Trophoblast cell (in vitro differentiated cells and primary cell): Measurements from ENCODE around the gene SLC41A1.

ENCODE experiments used
- DNase-seq, 2 donors: peaks; one replicate each; pipeline ENCODE4 v3.0.0-alpha.2; 2016
- H2AFZ ChIP-seq: 2 replicates; pipeline ENCODE4 v1.6.1; 2013; ENCODE audit warnings: low read length, moderate library complexity, mild to moderate bottlenecking; ENCODE audit not compliant: insufficient read depth, poor library complexity
- H2AK5ac ChIP-seq: 2 replicates; pipeline ENCODE4 v1.6.1; 2013; ENCODE audit warnings: mild to moderate bottlenecking, low read length
- H2BK120ac ChIP-seq: 2 replicates; pipeline ENCODE4 v1.6.1; 2013; ENCODE audit warnings: low read length, mild to moderate bottlenecking, moderate library complexity; ENCODE audit not compliant: insufficient read depth, poor library complexity
- H2BK12ac ChIP-seq: 2 replicates; pipeline ENCODE4 v1.6.1; 2013; ENCODE audit warnings: mild to moderate bottlenecking, low read length, moderate library complexity
- H2BK5ac ChIP-seq: 2 replicates; pipeline ENCODE4 v1.6.1; 2013; ENCODE audit warnings: low read length, low read depth, moderate library complexity, mild to moderate bottlenecking; ENCODE audit not compliant: poor library complexity
- H3K14ac ChIP-seq: 2 replicates; pipeline ENCODE4 v1.6.1; 2013; ENCODE audit warnings: mild to moderate bottlenecking, low read length
- H3K18ac ChIP-seq: 2 replicates; pipeline ENCODE4 v1.6.1; 2013; ENCODE audit warnings: mild to moderate bottlenecking, low read length
- H3K23ac ChIP-seq: 2 replicates; pipeline ENCODE4 v1.6.1; 2013; ENCODE audit warnings: low read length
- H3K27ac ChIP-seq: 2 replicates; pipeline ENCODE4 v1.5.1; 2013; ENCODE audit warnings: low read depth, mild to moderate bottlenecking, inconsistent platforms, low read length, moderate library complexity
- H3K27me3 ChIP-seq: 2 replicates; pipeline ENCODE4 v1.6.1; 2013; ENCODE audit warnings: inconsistent platforms, mild to moderate bottlenecking, low read length, moderate library complexity; ENCODE audit not compliant: insufficient read depth
- H3K36me3 ChIP-seq, 2 experiments: 1 replicate in 1 of 2; 2 replicates in 1 of 2; pipeline ENCODE4 v1.6.1; 2013; ENCODE audit warnings: low read length in 2 of 2, mild to moderate bottlenecking in 2 of 2, moderate library complexity in 1 of 2; ENCODE audit not compliant: insufficient read depth in 2 of 2, control insufficient read depth in 1 of 2
- H3K4ac ChIP-seq: 2 replicates; pipeline ENCODE4 v1.6.1; 2013; ENCODE audit warnings: low read depth, mild to moderate bottlenecking, low read length, moderate library complexity
- H3K4me1 ChIP-seq, 2 experiments: 1 replicate in 1 of 2; 2 replicates in 1 of 2; pipeline ENCODE4 v1.6.1; 2013; ENCODE audit warnings: low read length in 2 of 2, mild to moderate bottlenecking in 2 of 2, moderate library complexity in 1 of 2; ENCODE audit not compliant: insufficient read depth in 2 of 2, control insufficient read depth in 1 of 2
- H3K4me2 ChIP-seq: 2 replicates; pipeline ENCODE4 v1.6.1; 2013; ENCODE audit warnings: inconsistent platforms, mild to moderate bottlenecking, low read length, moderate library complexity
- H3K4me3 ChIP-seq: 2 replicates; pipeline ENCODE4 v1.5.1; 2013; ENCODE audit warnings: mild to moderate bottlenecking, low read depth, low read length, inconsistent platforms
- H3K79me1 ChIP-seq: one replicate; pipeline ENCODE4 v1.6.1; 2013; ENCODE audit warnings: low read length
- H3K79me2 ChIP-seq: 2 replicates; pipeline ENCODE4 v1.6.1; 2013; ENCODE audit warnings: low read length, mild to moderate bottlenecking; ENCODE audit not compliant: control insufficient read depth, insufficient read depth, poor library complexity
- H3K9ac ChIP-seq: 2 replicates; pipeline ENCODE4 v1.6.1; 2013; ENCODE audit warnings: mild to moderate bottlenecking, low read length
- H3K9me3 ChIP-seq: 2 replicates; pipeline ENCODE4 v1.6.1; 2013; ENCODE audit warnings: low read depth, mild to moderate bottlenecking, control low read depth, inconsistent platforms, low read length; ENCODE audit not compliant: insufficient read depth
- H4K12ac ChIP-seq: 2 replicates; pipeline ENCODE4 v1.6.1; 2013; ENCODE audit warnings: low read depth, mild to moderate bottlenecking, low read length, moderate library complexity
- H4K8ac ChIP-seq: 2 replicates; pipeline ENCODE4 v1.6.1; 2013; ENCODE audit warnings: low read depth, mild to moderate bottlenecking, low read length, moderate library complexity
- H4K91ac ChIP-seq: one replicate; pipeline ENCODE4 v1.6.1; 2013; ENCODE audit warnings: low read depth, mild to moderate bottlenecking, low read length, moderate library complexity
- WGBS: extraction: QIAGEN DNeasy Blood & Tissue Kit; methylation state at CpG from one replicate; pipeline ENCODE4 v1.1.7; 2013; ENCODE audit warnings: missing lambda C conversion rate; ENCODE audit not compliant: insufficient read length, insufficient coverage; ENCODE audit errors: extremely low coverage; 5-methylcytosine and 5-hydroxymethylcytosine counted together

Gene SLC41A1

DNA sequence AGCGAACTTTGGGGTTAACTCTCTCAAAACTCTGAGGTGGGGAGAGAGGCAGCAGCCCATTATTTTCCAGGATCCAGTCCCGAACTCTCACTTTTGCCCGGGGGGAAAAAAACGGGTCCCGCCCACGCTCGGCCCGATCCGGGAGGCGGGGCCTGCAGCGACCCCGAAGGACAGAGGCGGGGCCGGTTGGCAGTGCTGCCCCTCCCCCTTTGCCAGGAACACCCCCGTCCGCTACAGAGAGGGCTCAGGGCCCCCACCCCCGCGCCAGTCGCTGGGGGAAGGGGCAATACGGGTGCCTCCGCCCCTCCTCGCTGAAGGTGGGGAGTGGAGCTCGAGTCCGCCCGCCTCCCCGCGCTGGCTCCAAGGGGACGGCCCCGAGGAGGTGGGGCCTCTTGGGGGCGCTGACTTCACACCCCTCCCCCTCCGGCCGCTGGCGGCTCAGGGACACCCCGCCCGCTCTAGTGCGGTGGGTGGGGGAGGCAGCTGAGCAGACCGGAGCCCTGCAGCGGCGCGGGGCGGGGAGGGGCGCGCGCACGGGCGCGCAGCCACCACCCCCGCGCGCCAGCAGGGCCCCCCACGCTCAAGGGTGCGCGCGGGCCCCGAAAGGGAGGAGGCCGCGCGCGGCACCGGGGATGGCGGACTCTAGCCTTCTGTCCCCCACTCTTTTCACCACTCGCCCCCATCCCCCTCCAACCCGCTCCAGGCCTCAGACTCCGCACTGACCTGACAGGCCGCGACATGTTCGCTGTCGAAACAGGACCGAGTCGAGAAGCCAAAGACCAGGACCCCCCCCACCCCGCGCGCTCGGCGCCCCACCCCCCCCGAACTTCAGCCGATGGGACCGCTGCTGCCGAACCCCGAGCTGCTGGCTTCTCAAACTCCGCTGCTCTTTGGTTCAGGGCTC lies 63.5 kb downstream of the SLC41A1 start:
- Histone ChIP-seq H4K91ac (peak overlapping the region; percentile 100), H3K23ac (no peak overlapping the region), H3K27ac (peak overlapping the region; percentile 98), H2BK5ac (peak overlapping the region; percentile 98), H3K4me1 (peaks cover 0 to 5% of the 10 kb centered on the region in 2 experiments), H3K9me3 (no peaks in the 10 kb centered on the region), H2AFZ (peak overlapping the region; percentile 93), H2BK12ac (no peak overlapping the region), H4K8ac (peak overlapping the region; percentile 99), H3K36me3 (peaks cover 0 to 2% of the 10 kb centered on the region in 2 experiments), H3K79me2 (peaks cover 16% of the 10 kb centered on the region), H3K79me1 (peaks cover 12% of the 10 kb centered on the region), H3K27me3 (no peaks in the 10 kb centered on the region), H2BK120ac (peak overlapping the region; percentile 93), H3K4me2 (peak overlapping the region; percentile 71), H3K4ac (peak overlapping the region; percentile 99), H4K12ac (peak overlapping the region; percentile 92), H3K14ac (peak overlapping the region; percentile 98), H3K18ac (peak overlapping the region; percentile 96), H3K9ac (peak overlapping the region; percentile 90), H2AK5ac (peak overlapping the region; percentile 98), H3K4me3 (peak overlapping the region; percentile 92)
- DNase-seq, result peak; percentile 90 to 95
- WGBS, result no CpG with 5 or more reads among the region's 81 CpGs

DNA sequence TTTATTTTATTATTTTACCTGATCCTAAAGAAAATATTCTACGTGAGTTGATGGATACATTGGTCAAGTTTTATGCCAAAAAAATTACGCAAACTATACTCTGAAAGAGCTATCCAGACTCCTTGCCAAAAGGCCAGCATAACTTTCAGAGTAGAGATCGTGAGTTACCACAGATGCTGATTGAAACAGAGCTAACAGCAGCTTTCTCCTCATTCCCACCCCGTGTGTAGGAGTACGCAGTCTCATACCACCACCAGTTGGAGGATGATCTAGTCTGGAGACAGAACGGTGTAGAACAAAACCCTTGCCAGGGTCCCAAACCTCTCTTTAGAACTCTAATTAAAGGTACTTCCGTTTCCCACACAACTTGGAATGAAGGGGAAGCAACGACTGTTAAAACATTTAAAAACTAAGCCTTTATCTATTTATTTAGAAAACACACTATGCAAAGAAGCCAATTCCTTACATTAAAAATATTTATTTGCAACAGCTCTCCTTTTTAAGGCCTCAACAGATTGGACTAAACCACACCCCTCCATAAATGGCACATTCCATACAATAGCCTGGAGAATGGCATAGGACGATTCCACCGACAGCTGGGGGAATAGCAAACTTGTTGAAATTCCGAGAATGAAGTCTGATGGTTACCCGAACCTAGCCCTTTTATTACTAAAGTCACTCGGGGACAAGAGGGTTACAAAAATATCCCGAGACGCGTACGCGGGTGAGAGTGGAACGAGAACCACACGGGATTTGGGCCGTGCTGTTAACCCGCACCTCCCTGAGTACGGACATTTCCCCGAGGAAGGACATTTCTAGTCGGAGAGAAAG lies 64.4 kb downstream of the SLC41A1 start:
- H3K9ac ChIP-seq, result peak overlapping the region; percentile 90

DNA sequence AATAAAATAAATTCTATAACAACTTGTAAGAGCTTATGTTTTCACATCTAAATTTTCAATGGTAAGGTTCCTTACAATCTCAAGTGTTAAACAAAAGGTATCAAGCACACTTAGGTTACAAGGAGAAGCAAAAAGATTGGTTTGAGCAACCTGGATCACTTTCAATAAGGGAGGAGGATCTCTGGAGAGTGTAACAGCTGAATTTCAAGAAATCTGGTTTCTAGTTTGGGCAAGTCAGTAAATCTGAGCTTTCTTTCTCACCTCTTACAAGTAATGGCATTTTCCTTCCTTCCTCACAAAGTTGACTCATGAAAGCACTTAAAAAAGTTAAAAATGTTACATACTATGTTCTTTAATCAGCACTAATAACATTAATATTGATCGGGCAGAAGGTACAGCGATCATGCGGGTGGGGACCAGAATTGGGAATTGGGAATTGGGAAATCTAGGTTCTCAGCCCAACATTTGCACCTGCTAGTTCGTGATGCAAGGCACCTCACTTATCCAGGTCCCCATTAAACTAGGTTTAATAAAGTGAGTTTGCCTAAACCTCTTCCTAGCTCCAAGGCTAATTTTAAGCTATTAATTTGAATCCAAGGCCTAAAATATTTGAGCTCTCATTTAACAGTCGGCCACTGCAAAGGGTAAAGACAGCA lies 66.1 kb downstream of the SLC41A1 start:
- no peak overlapping the region for H4K12ac ChIP-seq
- H2BK120ac ChIP-seq, result no peak overlapping the region
- H2AFZ ChIP-seq, result no peak overlapping the region
- H3K36me3 ChIP-seq, result peaks cover 0 to 3% of the 10 kb centered on the region in 2 experiments
- H3K27ac ChIP-seq, result no peak overlapping the region
- no peak for DNase-seq
- no peak overlapping the region for H2BK5ac ChIP-seq
- H3K79me2 ChIP-seq, result peaks cover 18% of the 10 kb centered on the region
- no peaks in the 10 kb centered on the region for H3K27me3 ChIP-seq
- no peak overlapping the region for H2BK12ac ChIP-seq
- peak overlapping the region; percentile 99 for H3K4ac ChIP-seq
- H4K8ac ChIP-seq, result no peak overlapping the region
- no peak overlapping the region for H2AK5ac ChIP-seq
- H3K4me1 ChIP-seq, result peaks cover 0 to 5% of the 10 kb centered on the region in 2 experiments
- H3K4me3 ChIP-seq, result no peak overlapping the region
- no peaks in the 10 kb centered on the region for H3K9me3 ChIP-seq
- no CpG with 5 or more reads among the region's 5 CpGs for WGBS
- no peak overlapping the region for H4K91ac ChIP-seq
- H3K4me2 ChIP-seq, result peak overlapping the region; percentile 38
- no peak overlapping the region for H3K18ac ChIP-seq
- H3K23ac ChIP-seq, result no peak overlapping the region
- no peak overlapping the region for H3K14ac ChIP-seq
- no peak overlapping the region for H3K9ac ChIP-seq
- peaks cover 12% of the 10 kb centered on the region for H3K79me1 ChIP-seq

More for the DNA sequence above, 64.4 kb downstream of the SLC41A1 start:
- Histone ChIP-seq H3K9me3 (no peaks in the 10 kb centered on the region), H3K79me1 (peaks cover 12% of the 10 kb centered on the region), H2BK120ac (peak overlapping the region; percentile 43), H3K18ac (no peak overlapping the region), H2AFZ (peak overlapping the region; percentile 44), H3K36me3 (peaks cover 0 to 2% of the 10 kb centered on the region in 2 experiments), H3K4me1 (peaks cover 0 to 5% of the 10 kb centered on the region in 2 experiments), H2BK12ac (no peak overlapping the region), H3K27me3 (no peaks in the 10 kb centered on the region), H4K91ac (peak overlapping the region; percentile 32), H4K12ac (peak overlapping the region; percentile 66), H2BK5ac (peak overlapping the region; percentile 83), H3K23ac (no peak overlapping the region), H3K14ac (peak overlapping the region; percentile 80), H3K27ac (peak overlapping the region; percentile 80), H3K4me3 (peak overlapping the region; percentile 92), H3K4me2 (peak overlapping the region; percentile 71), H2AK5ac (no peak overlapping the region), H3K79me2 (peaks cover 16% of the 10 kb centered on the region), H3K4ac (peak overlapping the region; percentile 87), H4K8ac (peak overlapping the region; percentile 71)
- WGBS, result no CpG with 5 or more reads among the region's 25 CpGs
- DNase-seq, result peak; percentile 52 to 56

DNA sequence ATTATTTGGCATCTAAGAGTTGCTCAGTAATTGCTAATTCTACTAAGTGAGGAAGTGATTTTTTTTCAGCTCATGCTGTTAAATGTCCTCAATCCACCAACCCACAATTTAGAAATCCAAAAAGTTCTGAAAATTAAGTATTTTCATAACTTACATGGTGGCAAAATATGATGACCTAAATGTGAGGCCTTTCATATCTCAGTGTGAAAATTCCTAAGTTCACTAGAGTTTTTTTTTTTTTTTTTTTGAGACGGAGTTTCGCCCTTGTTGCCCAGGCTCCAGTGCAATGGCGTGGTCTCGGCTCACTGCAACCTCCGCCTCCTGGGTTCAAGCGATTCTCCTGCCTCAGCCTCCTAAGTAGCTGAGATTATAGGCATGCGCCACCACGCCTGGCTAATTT lies 68.6 kb downstream of the SLC41A1 start:
- DNase-seq, result no peak
- no CpG with 5 or more reads among the region's 8 CpGs for WGBS

More for the DNA sequence above, 68.6 kb downstream of the SLC41A1 start:
- H2BK5ac ChIP-seq, result no peak overlapping the region
- H4K12ac ChIP-seq, result no peak overlapping the region
- H3K14ac ChIP-seq, result no peak overlapping the region
- no peak overlapping the region for H3K4me2 ChIP-seq
- H3K4ac ChIP-seq, result no peak overlapping the region
- no peak overlapping the region for H3K9ac ChIP-seq
- H3K27ac ChIP-seq, result no peak overlapping the region
- H2AFZ ChIP-seq, result no peak overlapping the region
- no peaks in the 10 kb centered on the region for H3K27me3 ChIP-seq
- no peak overlapping the region for H2AK5ac ChIP-seq
- H3K4me1 ChIP-seq, result peaks cover 0 to 5% of the 10 kb centered on the region in 2 experiments
- H3K79me1 ChIP-seq, result peaks cover 2% of the 10 kb centered on the region
- H2BK120ac ChIP-seq, result no peak overlapping the region
- peaks cover 6 to 11% of the 10 kb centered on the region in 2 experiments for H3K36me3 ChIP-seq
- H3K79me2 ChIP-seq, result peaks cover 20% of the 10 kb centered on the region
- H3K23ac ChIP-seq, result no peak overlapping the region
- no peak overlapping the region for H2BK12ac ChIP-seq
- no peak overlapping the region for H4K91ac ChIP-seq
- H4K8ac ChIP-seq, result no peak overlapping the region
- H3K4me3 ChIP-seq, result no peak overlapping the region
- no peak overlapping the region for H3K18ac ChIP-seq
- no peaks in the 10 kb centered on the region for H3K9me3 ChIP-seq
